ENCODE results near the gene GPR183.

The GPR183 gene

DNA sequence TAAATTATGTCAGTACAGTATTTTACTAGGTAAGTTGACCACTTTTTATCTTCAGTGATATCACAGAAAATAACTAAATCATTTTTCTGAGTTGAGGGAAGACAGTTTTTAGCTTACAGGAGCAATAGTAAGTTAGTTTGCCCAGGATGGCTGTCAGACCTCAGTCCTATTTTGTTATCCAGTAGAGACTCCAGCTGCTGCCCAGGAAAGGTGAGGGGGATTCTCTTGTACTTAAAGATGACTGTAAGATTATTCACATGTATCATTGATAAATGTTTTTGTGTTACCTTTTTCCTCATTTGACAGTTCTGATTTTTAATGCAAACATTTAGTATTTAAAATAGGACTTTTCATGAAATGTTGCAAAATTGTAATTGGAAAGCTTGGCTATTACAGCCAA lies 14.5 kb upstream of the GPR183 start:
- TF ChIP-seq, protein P1, sequence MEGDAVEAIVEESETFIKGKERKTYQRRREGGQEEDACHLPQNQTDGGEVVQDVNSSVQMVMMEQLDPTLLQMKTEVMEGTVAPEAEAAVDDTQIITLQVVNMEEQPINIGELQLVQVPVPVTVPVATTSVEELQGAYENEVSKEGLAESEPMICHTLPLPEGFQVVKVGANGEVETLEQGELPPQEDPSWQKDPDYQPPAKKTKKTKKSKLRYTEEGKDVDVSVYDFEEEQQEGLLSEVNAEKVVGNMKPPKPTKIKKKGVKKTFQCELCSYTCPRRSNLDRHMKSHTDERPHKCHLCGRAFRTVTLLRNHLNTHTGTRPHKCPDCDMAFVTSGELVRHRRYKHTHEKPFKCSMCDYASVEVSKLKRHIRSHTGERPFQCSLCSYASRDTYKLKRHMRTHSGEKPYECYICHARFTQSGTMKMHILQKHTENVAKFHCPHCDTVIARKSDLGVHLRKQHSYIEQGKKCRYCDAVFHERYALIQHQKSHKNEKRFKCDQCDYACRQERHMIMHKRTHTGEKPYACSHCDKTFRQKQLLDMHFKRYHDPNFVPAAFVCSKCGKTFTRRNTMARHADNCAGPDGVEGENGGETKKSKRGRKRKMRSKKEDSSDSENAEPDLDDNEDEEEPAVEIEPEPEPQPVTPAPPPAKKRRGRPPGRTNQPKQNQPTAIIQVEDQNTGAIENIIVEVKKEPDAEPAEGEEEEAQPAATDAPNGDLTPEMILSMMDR (conservative IDR thresholded peaks at IDR 0.05; ENCODE audit: low read length) = no peak
- no peak for DNase-seq (ENCODE audit: low read depth)
- no peak overlapping the region for H3K4me3 ChIP-seq (ENCODE audit: low read length)

DNA sequence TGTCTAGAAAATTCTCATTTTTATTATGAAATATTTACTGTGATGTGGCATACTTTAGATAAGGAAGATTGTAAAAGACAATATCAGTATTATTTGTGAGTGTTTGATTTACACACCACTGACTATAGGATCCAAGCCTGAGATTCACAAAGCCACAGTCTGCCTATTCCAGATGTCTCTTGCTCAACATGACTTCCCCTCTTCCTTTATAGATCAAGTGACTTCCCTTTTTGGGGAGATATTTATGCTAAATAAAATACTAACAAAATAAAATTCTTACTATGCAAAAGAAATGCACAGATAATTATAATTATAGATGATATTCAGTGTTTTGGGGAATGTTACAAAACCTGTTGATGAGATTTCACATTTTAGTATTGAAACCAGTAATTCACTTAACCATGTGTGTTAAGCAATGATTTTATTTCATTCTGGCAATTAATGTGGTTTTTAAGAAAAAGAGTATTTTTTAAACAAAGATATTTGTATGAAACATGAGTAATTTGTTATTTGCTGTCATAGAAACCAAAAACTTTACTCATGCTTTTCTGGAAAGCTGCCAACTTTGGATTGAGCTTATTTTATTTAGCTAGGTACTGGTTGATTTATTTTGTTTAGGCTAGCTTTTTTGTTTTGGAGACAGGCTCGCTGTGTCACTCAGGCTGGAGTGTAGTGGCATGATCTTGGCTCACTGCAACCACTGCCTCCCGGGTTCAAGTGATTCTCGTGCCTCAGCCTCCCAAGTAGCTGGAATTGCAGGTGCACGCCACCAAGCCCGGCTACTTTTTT lies 13.7 kb upstream of the GPR183 start:
- TF ChIP-seq, protein P1 (conservative IDR thresholded peaks at IDR 0.05; ENCODE audit: low read length) = no peak
- peak; percentile 88 for DNase-seq (ENCODE audit: low read depth)
- no peak overlapping the region for H3K4me3 ChIP-seq (ENCODE audit: low read length)

DNA sequence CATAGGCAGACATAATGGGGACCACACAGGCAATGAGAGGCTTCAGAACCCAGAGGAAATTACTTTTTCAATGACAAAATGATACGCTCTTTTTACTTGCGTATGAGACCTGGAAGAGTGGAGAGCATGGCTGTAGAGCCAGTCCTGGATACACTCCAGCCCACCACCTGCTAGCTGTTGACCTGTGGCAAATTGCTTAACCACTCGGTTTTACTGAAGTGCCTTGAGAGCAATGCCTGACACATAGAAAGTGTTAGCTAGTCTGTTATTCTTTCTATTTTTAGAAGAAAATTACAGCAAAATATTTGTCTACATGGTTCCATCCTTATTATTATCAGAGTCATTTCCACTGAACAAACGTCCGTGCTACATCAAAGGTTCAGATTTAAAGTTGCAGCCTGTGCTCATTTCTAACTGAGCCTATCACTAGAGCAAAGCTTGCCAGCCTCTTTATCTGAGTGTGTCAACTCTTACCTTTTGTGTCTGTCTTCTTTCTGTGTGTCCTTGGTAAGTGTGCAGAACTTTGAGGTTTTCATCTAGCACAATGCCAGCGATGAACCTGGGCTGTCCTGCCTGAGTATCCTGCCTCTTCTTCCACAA lies 9.6 kb upstream of the GPR183 start:
- H3K4me3 ChIP-seq (ENCODE audit: low read length) = no peak overlapping the region
- TF ChIP-seq, protein P1 (conservative IDR thresholded peaks at IDR 0.05; ENCODE audit: low read length) = no peak
- no peak for DNase-seq (ENCODE audit: low read depth)

DNA sequence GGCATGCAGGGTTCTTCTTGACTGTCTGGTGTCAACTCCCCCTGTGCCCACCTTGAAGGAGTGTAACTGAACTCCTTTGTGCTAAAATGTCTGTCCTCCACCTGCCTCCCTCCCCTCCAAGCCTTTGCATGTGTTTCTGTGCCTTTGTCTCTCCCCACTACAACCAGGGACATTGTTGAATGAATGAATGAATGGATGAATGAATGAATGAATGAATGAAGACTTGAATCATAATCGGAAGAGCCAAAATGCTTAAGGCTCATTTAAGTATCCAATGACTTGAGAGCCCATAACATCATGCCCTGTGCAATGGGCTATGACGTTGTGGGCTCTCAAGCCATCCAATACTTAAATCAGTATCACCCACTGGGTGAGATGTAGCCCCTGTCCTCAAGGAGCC lies 9.0 kb upstream of the GPR183 start:
- TF ChIP-seq, protein P1 (conservative IDR thresholded peaks at IDR 0.05; ENCODE audit: low read length) = no peak

DNA sequence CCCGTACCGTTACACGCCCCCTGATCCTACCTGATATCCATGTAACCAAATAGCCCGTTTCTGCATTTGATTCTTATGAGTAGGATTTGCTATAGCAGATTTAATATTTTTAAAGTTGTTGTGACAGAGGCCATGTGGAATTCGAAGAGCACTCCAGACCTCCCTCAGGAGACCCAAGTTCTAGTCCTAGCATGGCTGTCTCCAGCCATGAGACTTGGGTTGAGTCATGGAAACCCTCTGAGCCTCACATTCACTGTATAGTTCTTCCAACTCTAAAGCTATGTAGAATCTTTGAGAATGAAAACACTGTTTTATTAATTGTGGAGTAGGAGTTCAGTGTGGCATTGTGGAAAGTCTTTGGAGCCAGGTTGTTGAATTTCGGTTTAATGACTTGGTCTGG lies 8.0 kb upstream of the GPR183 start:
- TF ChIP-seq, protein P1 (conservative IDR thresholded peaks at IDR 0.05; ENCODE audit: low read length) = no peak
- no peak overlapping the region for H3K4me3 ChIP-seq (ENCODE audit: low read length)
- no peak for DNase-seq (ENCODE audit: low read depth)

More for the DNA sequence above, 9.0 kb upstream of the GPR183 start:
- no peak overlapping the region for H3K4me3 ChIP-seq (ENCODE audit: low read length)
- DNase-seq (ENCODE audit: low read depth) = no peak

DNA sequence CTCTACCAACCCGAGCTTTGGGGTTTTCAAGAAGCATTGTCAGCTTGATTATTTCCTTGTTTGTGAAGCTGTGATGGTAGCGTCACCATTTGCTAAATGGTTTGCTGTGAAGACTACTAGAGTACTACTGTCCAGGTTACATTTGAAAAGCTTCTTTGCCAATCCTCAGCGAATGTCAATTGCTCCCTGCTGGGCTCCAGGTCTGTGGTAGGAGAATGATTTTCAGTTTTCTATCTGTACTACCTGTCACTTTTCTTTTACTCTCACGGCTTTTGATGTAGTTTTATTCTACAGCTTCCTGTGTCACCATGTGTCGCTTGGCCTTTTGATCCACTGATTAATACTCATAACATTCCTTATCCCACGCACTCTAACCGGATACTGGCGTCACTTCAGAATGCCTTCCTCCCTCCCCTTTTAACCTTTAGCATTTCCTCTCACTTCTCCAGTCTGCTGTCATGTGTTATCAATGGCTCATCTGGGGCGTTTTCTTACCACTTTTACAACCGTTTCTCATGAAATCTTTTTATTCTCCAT lies 7.5 kb upstream of the GPR183 start:
- no peak overlapping the region for H3K4me3 ChIP-seq (ENCODE audit: low read length)
- TF ChIP-seq, protein P1 (conservative IDR thresholded peaks at IDR 0.05; ENCODE audit: low read length) = no peak
- no peak for DNase-seq (ENCODE audit: low read depth)

DNA sequence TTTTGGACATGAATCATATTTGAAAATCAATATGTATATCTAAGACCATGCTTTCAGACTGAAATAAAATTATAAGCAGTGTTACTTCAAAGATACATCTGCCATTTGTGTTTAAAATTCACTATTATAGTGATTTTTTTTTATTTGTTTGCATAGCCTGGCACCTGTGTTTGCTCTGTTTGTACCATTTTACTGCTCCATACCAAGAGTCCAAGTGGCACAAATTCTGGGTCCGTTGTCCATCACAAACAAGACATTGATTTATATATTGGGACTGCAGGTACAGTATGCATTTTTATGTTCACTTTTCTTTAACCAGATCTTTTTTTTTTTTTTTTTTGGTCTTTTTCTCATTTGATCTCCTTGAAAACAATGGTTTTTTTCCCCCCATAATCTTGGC lies 6.7 kb upstream of the GPR183 start:
- H3K4me3 ChIP-seq (ENCODE audit: low read length) = no peak overlapping the region
- DNase-seq (ENCODE audit: low read depth) = no peak
- TF ChIP-seq, protein P1 (conservative IDR thresholded peaks at IDR 0.05; ENCODE audit: low read length) = no peak

All from AG10803 (cell line).